Fibroblast of mammary gland (primary cell): ENCODE data around the gene RHBDF2.
A peak's percentile ranks its signal among the peaks of the same experiment; 100 is the strongest.
"Not testable (repeated sequence)": the region's sequence is repeated elsewhere in the genome, so short reads cannot be mapped to it uniquely, and the experiment has no call there.

Experiments
- DNase-seq: peaks from one replicate; pipeline ENCODE4 v3.0.0-alpha.2; 2010; ENCODE audit warnings: low read depth
- H3K4me3 ChIP-seq: 2 replicates; pipeline ENCODE4 v1.5.1; 2011; ENCODE audit warnings: low read depth, mild to moderate bottlenecking, low read length, moderate library complexity; ENCODE audit not compliant: control insufficient read depth
- CTCF ChIP-seq: conservative IDR thresholded peaks from 2 replicates; pipeline ENCODE4 v1.5.1; 2011; ENCODE audit warnings: low read depth, low read length, inconsistent platforms; ENCODE audit not compliant: control insufficient read depth, insufficient read depth

Gene RHBDF2

GRCh38 chr17:76519048-76519966, 18.1 kb upstream of the RHBDF2 start:
- no peak for TF ChIP-seq CTCF
- no peak for DNase-seq
- H3K4me3 ChIP-seq = no peak overlapping the region

- no peak for DNase-seq
- H3K4me3 ChIP-seq = no peak overlapping the region
- no peak for TF ChIP-seq CTCF
These were observed 16.4 kb upstream of the RHBDF2 start for GRCh38 chr17:76517638-76518038.

GRCh38 chr17:76515274-76515949, 14.2 kb upstream of the RHBDF2 start:
- H3K4me3 ChIP-seq = no peak overlapping the region
- peak; percentile 99 for DNase-seq

GRCh38 chr17:76514355-76514754, 13.1 kb upstream of the RHBDF2 start:
- DNase-seq, H3K4me3 ChIP-seq: not testable (repeated sequence)

More at GRCh38 chr17:76515274-76515949, 14.2 kb upstream of the RHBDF2 start:
- TF ChIP-seq CTCF = no peak

- no peak for DNase-seq
- TF ChIP-seq CTCF = no peak
- no peak overlapping the region for H3K4me3 ChIP-seq
These were observed 12.1 kb upstream of the RHBDF2 start for GRCh38 chr17:76513306-76513692.

GRCh38 chr17:76512366-76513305, 11.4 kb upstream of the RHBDF2 start:
- no peak for TF ChIP-seq CTCF
- no peak for DNase-seq
- no peak overlapping the region for H3K4me3 ChIP-seq
